ENCODE results near the gene DOLK.

DNA sequence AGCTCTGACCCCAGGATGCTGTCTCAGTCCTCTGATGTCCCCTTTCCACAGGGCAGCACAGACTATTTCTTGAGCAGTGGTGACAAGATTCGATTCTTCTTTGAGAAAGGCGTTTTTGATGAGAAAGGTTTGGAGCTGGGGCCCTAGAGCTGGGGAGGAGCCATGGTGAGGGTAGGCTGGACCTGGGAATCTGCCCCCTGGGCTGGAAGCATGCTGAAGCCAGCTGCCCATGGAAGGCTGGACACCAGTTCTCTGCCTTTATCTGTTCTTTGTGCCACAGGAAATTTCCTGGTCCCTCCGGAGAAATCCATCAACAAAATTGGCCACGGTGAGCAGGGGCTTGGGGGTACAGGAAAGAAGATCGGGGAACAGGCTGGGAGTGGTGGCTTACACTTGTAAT, 13.7 kb downstream of the DOLK start:
- TF ChIP-seq POLR2A (IDR thresholded peaks at IDR 0.05): no peak
- TF ChIP-seq, protein P1, sequence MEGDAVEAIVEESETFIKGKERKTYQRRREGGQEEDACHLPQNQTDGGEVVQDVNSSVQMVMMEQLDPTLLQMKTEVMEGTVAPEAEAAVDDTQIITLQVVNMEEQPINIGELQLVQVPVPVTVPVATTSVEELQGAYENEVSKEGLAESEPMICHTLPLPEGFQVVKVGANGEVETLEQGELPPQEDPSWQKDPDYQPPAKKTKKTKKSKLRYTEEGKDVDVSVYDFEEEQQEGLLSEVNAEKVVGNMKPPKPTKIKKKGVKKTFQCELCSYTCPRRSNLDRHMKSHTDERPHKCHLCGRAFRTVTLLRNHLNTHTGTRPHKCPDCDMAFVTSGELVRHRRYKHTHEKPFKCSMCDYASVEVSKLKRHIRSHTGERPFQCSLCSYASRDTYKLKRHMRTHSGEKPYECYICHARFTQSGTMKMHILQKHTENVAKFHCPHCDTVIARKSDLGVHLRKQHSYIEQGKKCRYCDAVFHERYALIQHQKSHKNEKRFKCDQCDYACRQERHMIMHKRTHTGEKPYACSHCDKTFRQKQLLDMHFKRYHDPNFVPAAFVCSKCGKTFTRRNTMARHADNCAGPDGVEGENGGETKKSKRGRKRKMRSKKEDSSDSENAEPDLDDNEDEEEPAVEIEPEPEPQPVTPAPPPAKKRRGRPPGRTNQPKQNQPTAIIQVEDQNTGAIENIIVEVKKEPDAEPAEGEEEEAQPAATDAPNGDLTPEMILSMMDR (IDR thresholded peaks at IDR 0.05 in 8 of 11, conservative IDR thresholded peaks at IDR 0.05 in 3 of 11): no peak

All from spleen (tissue), 7 donors.